ENCODE measurements around the gene GMPR. TPM values are rescaled to one million over a fixed set of nuclear protein-coding genes. Genes with fewer than 3 reads are reported as not detected.

GMPR gene
- total and polyA plus RNA-seq, 7 donors = 2.8 to 26.5 (median 15.0) TPM

GRCh38 chr6:16321826-16322225 is 83.4 kb downstream of the GMPR start:
- Histone ChIP-seq H3K27ac (peak overlapping the region in 3 of 4 donors; percentile 61 to 91 (median 85)), H3K4me1 (peaks cover 0 to 65% (median 56%) of the 10 kb centered on the region in 4 donors)
- intact Hi-C loops (cut with DNase I) = no loop called here

GRCh38 chr6:16322666-16323312 is 84.4 kb downstream of the GMPR start:
- WGBS, 2 donors = 46 to 77% methylated on average over 11 of the region's 11 CpGs
- peaks cover 0 to 62% (median 54%) of the 10 kb centered on the region in 4 donors for H3K4me1 ChIP-seq
- peak; percentile 81 for DNase-seq
- H3K9me3 ChIP-seq = no peaks in the 10 kb centered on the region
- peaks cover 0 to 29% (median 18%) of the 10 kb centered on the region in 4 donors for H3K36me3 ChIP-seq
- no peaks in the 10 kb centered on the region for H3K27me3 ChIP-seq
- peak in 2 of 4 donors; percentile 35 to 49 for TF ChIP-seq POLR2AphosphoS5 (IDR thresholded peaks at IDR 0.05)
- no peak for TF ChIP-seq CTCF (IDR thresholded peaks at IDR 0.05)
- H3K27ac ChIP-seq = peak overlapping the region in 3 of 4 donors; percentile 61 to 91 (median 85)
- H3K4me3 ChIP-seq = no peak overlapping the region
- intact Hi-C loops (cut with DNase I) = no loop called here

More at GRCh38 chr6:16321826-16322225, 83.4 kb downstream of the GMPR start:
- DNase-seq = no peak
- H3K27me3 ChIP-seq = no peaks in the 10 kb centered on the region
- no peak overlapping the region for H3K4me3 ChIP-seq
- no peak for TF ChIP-seq POLR2AphosphoS5 (IDR thresholded peaks at IDR 0.05)
- TF ChIP-seq POLR2A (IDR thresholded peaks at IDR 0.05) = no peak
- TF ChIP-seq CTCF (IDR thresholded peaks at IDR 0.05) = no peak
- TF ChIP-seq EP300 (IDR thresholded peaks at IDR 0.05) = no peak
- no peaks in the 10 kb centered on the region for H3K9me3 ChIP-seq
- 94 to 95% methylated on average over 11 of the region's 11 CpGs for WGBS, 2 donors
- peaks cover 0 to 19% (median 10%) of the 10 kb centered on the region in 4 donors for H3K36me3 ChIP-seq

- Histone ChIP-seq H3K4me1 (peaks cover 0 to 48% (median 44%) of the 10 kb centered on the region in 4 donors), H3K9me3 (no peaks in the 10 kb centered on the region), H3K4me3 (no peak overlapping the region), H3K27ac (peak overlapping the region in 2 of 4 donors; percentile 15 to 61), H3K36me3 (peaks cover 0 to 33% (median 20%) of the 10 kb centered on the region in 4 donors), H3K27me3 (no peaks in the 10 kb centered on the region)
- intact Hi-C loops (cut with DNase I) = no loop called here
- TF ChIP-seq POLR2A (IDR thresholded peaks at IDR 0.05) (no peak), POLR2AphosphoS5 (IDR thresholded peaks at IDR 0.05) (no peak), CTCF (IDR thresholded peaks at IDR 0.05) (no peak), EP300 (IDR thresholded peaks at IDR 0.05) (no peak)
- WGBS, 2 donors = 96 to 97% methylated on average over 2 of the region's 2 CpGs
- no peak for DNase-seq
Observed at GRCh38 chr6:16324184-16324583, 85.8 kb downstream of the GMPR start.

- no peak for DNase-seq
- intact Hi-C loops (cut with DNase I) = no loop called here
- Histone ChIP-seq H3K27ac (peak overlapping the region in 1 of 4 donors; percentile 15), H3K4me3 (no peak overlapping the region), H3K27me3 (no peaks in the 10 kb centered on the region), H3K4me1 (peaks cover 0 to 43% (median 39%) of the 10 kb centered on the region in 4 donors), H3K9me3 (no peaks in the 10 kb centered on the region), H3K36me3 (peaks cover 0 to 33% (median 20%) of the 10 kb centered on the region in 4 donors)
- no peak for TF ChIP-seq EP300 (IDR thresholded peaks at IDR 0.05)
- no peak for TF ChIP-seq POLR2AphosphoS5 (IDR thresholded peaks at IDR 0.05)
- no peak for TF ChIP-seq CTCF (IDR thresholded peaks at IDR 0.05)
- TF ChIP-seq POLR2A (IDR thresholded peaks at IDR 0.05) = no peak
- WGBS, 2 donors = 92 to 94% methylated on average over 7 of the region's 7 CpGs
Observed at GRCh38 chr6:16324606-16325225, 86.3 kb downstream of the GMPR start.
